Kidney (tissue), 14 donors: ENCODE results near the gene CDCP2. TPM values are rescaled to one million over a fixed set of nuclear protein-coding genes. Genes with fewer than 3 reads are reported as not detected.

Experiments
- DNase-seq, 5 donors: peaks; one replicate each; pipeline ENCODE4 v3.0.0-alpha.2; 2013 to 2020
- FAIRE-seq: peaks from 2 replicates; lab custom pipeline; 2012; peaks lifted over from hg19 to GRCh38; lab: Jason Lieb, UNC
- H3K27ac ChIP-seq, 2 donors: one replicate each; pipeline ENCODE4 v1.7.0; 2013; ENCODE audit warnings: low read depth in 2 of 2, low read length in 2 of 2, inconsistent platforms in 1 of 2
- H3K27me3 ChIP-seq: one replicate; pipeline ENCODE4 v1.7.1; 2013; ENCODE audit warnings: low read length, inconsistent platforms; ENCODE audit not compliant: control insufficient read depth, insufficient read depth
- H3K36me3 ChIP-seq, 3 donors: one replicate each; pipeline versions ENCODE4 v1.7.0 to v1.7.1; 2013; ENCODE audit warnings: low read length in 3 of 3, control low read depth in 1 of 3, inconsistent platforms in 1 of 3; ENCODE audit not compliant: insufficient read depth in 3 of 3, control insufficient read depth in 2 of 3
- H3K4me1 ChIP-seq, 3 donors: one replicate each; pipeline versions ENCODE4 v1.7.0 to v1.7.1; 2013; ENCODE audit warnings: low read length in 3 of 3, inconsistent platforms in 1 of 3, low read depth in 1 of 3; ENCODE audit not compliant: control insufficient read depth in 2 of 3, insufficient read depth in 2 of 3
- H3K4me3 ChIP-seq, 3 donors: one replicate each; pipeline versions ENCODE4 v1.7.0 to v1.8.1; 2013; ENCODE audit warnings: low read length in 3 of 3, control low read depth in 1 of 3, inconsistent platforms in 1 of 3
- H3K9ac ChIP-seq, 3 donors: one replicate each; pipeline versions ENCODE4 v1.7.0 to v1.7.1; 2013; ENCODE audit warnings: low read length in 3 of 3, control low read depth in 1 of 3, inconsistent platforms in 1 of 3
- H3K9me3 ChIP-seq, 3 donors: one replicate each; pipeline versions ENCODE4 v1.7.0 to v1.7.1; 2013; ENCODE audit warnings: low read length in 3 of 3, control low read depth in 1 of 3, inconsistent platforms in 1 of 3; ENCODE audit not compliant: control insufficient read depth in 2 of 3, insufficient read depth in 1 of 3
- intact Hi-C: fragments of 100-400 bp; cut with DNase I; formaldehyde crosslinking; loops from one replicate; pipeline ENCODE4 v1.11.1; 2022
- polyA plus RNA-seq: library from polyadenylated mRNA; stranded (reverse); fragments of 350-450 nt; fragmentation: Illumina TruSeq; extraction: RNeasy Lipid Tissue Mini Kit (QIAGEN cat#74804); gene quantifications from one replicate; pipeline ENCODE4 v1.2.3, GENCODE V29; 2014; ENCODE audit warnings: low read depth, low replicate concordance; ENCODE audit not compliant: insufficient read depth
- total RNA-seq: library from RNA; stranded (reverse); fragmentation: NEBNext Ultra II Directional; extraction: Animal tissue kit (Norgen Biotek cat#: 25700); gene quantifications from one replicate; pipeline ENCODE4 v1.2.1, GENCODE V29; 2021
- TF ChIP-seq, protein P1 (sequence below): IDR thresholded peaks from 3 replicates; pipeline ENCODE4 v1.5.1; 2012; ENCODE audit warnings: mild to moderate bottlenecking, moderate library complexity, borderline replicate concordance; ENCODE audit not compliant: insufficient read depth; ENCODE audit errors: extremely low read depth
- donor health status: control.
- donor health status: control.
- donor health status: control.
- donor health status: control.
- donor health status: control.
- donor health status: DM: yes; HTN: yes; CAD: no.
- donor health status: Normal renal cell carcinoma (clear cell type).

Gene CDCP2
- total and polyA plus RNA-seq, 2 donors from 2014 or later, result 0.54 TPM; not detected in 1

- TF ChIP-seq, protein P1, sequence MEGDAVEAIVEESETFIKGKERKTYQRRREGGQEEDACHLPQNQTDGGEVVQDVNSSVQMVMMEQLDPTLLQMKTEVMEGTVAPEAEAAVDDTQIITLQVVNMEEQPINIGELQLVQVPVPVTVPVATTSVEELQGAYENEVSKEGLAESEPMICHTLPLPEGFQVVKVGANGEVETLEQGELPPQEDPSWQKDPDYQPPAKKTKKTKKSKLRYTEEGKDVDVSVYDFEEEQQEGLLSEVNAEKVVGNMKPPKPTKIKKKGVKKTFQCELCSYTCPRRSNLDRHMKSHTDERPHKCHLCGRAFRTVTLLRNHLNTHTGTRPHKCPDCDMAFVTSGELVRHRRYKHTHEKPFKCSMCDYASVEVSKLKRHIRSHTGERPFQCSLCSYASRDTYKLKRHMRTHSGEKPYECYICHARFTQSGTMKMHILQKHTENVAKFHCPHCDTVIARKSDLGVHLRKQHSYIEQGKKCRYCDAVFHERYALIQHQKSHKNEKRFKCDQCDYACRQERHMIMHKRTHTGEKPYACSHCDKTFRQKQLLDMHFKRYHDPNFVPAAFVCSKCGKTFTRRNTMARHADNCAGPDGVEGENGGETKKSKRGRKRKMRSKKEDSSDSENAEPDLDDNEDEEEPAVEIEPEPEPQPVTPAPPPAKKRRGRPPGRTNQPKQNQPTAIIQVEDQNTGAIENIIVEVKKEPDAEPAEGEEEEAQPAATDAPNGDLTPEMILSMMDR, result no peak
- Histone ChIP-seq H3K9ac (no peak overlapping the region), H3K9me3 (peaks cover 0 to 2% (median 0%) of the 10 kb centered on the region in 3 donors), H3K36me3 (no peaks in the 10 kb centered on the region), H3K27ac (no peak overlapping the region), H3K27me3 (no peaks in the 10 kb centered on the region), H3K4me3 (no peak overlapping the region), H3K4me1 (peaks cover 0 to 7% (median 0%) of the 10 kb centered on the region in 3 donors)
- DNase-seq (no peak), FAIRE-seq (no peak)
- intact Hi-C loops, result no loop called here
Observed at GRCh38 chr1:54118704-54119103, 34.1 kb downstream of the CDCP2 start.

- peaks cover 0 to 9% (median 0%) of the 10 kb centered on the region in 3 donors for H3K4me1 ChIP-seq
- DNase-seq, result peak in 4 of 5 donors; percentile 50 to 69 (median 64)
- H3K4me3 ChIP-seq, result no peak overlapping the region
- TF ChIP-seq, protein P1, result no peak
- peaks cover 0 to 2% (median 0%) of the 10 kb centered on the region in 3 donors for H3K9me3 ChIP-seq
- H3K36me3 ChIP-seq, result no peaks in the 10 kb centered on the region
- FAIRE-seq, result no peak
- no peak overlapping the region for H3K9ac ChIP-seq
- intact Hi-C loops, result no loop called here
- no peaks in the 10 kb centered on the region for H3K27me3 ChIP-seq
- H3K27ac ChIP-seq, result no peak overlapping the region
Observed at GRCh38 chr1:54117815-54118563, 34.8 kb downstream of the CDCP2 start.

- Histone ChIP-seq H3K9ac (no peak overlapping the region), H3K36me3 (no peaks in the 10 kb centered on the region), H3K4me3 (no peak overlapping the region), H3K9me3 (peaks cover 0 to 2% (median 0%) of the 10 kb centered on the region in 3 donors), H3K27me3 (no peaks in the 10 kb centered on the region), H3K27ac (no peak overlapping the region), H3K4me1 (peaks cover 0 to 4% (median 0%) of the 10 kb centered on the region in 3 donors)
- TF ChIP-seq, protein P1, result no peak
- DNase-seq (no peak), FAIRE-seq (no peak)
- intact Hi-C loops, result no loop called here
Observed at GRCh38 chr1:54115520-54115919, 37.3 kb downstream of the CDCP2 start.
